SK-N-MC (cell line): ENCODE results near the gene ALDH8A1.

Experiments
- DNase-seq: peaks from one replicate; pipeline ENCODE4 v3.0.0-alpha.2; 2011; ENCODE audit warnings: low read depth, low spot score
- H3K27ac ChIP-seq: fragments of 200-600 bp; sonication (generic); 2 replicates; pipeline ENCODE4 v1.5.1; 2016; ENCODE audit warnings: mixed run types
- H3K36me3 ChIP-seq: fragments of 200-600 bp; sonication (generic); 2 replicates; pipeline ENCODE4 v1.6.1; 2017; ENCODE audit warnings: antibody characterized with exemption, low read length, mixed read lengths; ENCODE audit not compliant: insufficient read depth
- H3K4me3 ChIP-seq: fragments of 200-600 bp; sonication (generic); 2 replicates; pipeline ENCODE4 v1.5.1; 2016
- H3K9ac ChIP-seq: fragments of 200-600 bp; sonication (generic); 2 replicates; pipeline ENCODE4 v1.8.0; 2017; ENCODE audit warnings: mixed run types, mixed read lengths; ENCODE audit not compliant: insufficient read length
- H3K9me3 ChIP-seq: fragments of 200-600 bp; sonication (generic); 2 replicates; pipeline ENCODE4 v1.6.1; 2017; ENCODE audit warnings: low read depth, mild to moderate bottlenecking, antibody characterized with exemption, low read length, moderate library complexity, mixed read lengths
- EZH2 ChIP-seq: fragments of 200-600 bp; sonication (generic); IDR thresholded peaks from one replicate; pipeline ENCODE4 v1.6.1; 2017; ENCODE audit warnings: antibody characterized with exemption
- FOXP2 ChIP-seq: optimal IDR thresholded peaks from 2 replicates; pipeline ENCODE3; 2011; ENCODE audit warnings: mild to moderate bottlenecking, moderate library complexity; ENCODE audit not compliant: insufficient read depth; ENCODE audit errors: extremely low read length, control extremely low read depth
- POLR2AphosphoS5 ChIP-seq: IDR thresholded peaks from 2 replicates; pipeline ENCODE4 v1.6.1; 2012; ENCODE audit warnings: mild to moderate bottlenecking, low read depth, low read length, borderline replicate concordance

The ALDH8A1 gene, protein sequence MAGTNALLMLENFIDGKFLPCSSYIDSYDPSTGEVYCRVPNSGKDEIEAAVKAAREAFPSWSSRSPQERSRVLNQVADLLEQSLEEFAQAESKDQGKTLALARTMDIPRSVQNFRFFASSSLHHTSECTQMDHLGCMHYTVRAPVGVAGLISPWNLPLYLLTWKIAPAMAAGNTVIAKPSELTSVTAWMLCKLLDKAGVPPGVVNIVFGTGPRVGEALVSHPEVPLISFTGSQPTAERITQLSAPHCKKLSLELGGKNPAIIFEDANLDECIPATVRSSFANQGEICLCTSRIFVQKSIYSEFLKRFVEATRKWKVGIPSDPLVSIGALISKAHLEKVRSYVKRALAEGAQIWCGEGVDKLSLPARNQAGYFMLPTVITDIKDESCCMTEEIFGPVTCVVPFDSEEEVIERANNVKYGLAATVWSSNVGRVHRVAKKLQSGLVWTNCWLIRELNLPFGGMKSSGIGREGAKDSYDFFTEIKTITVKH

DNA sequence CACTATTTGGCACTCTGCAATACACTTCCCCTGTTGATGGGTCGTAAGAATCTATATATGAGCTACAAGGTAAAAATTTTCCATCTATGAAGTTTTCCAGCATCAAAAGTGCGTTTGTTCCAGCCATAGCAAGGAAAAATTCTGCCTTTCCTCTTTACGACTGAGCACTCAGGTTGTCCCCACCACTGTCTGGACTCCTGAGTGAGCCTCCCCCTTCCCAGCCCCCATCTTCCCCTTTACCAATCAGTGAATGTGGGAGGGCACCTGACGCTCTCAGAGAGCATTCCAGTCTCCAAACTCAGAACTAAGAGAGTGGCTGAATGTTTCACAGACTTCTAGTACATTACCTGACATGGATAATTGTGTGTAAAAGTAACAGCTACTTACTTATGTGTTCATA, at the start of gene ALDH8A1:
ALDH8A1 (minus strand) TSS at position 175 of the 400 bp plus-strand sequence; CDS start at position 127, 48 bp downstream.
- no peak within 1 kb of the TSS for H3K9ac ChIP-seq
- TF ChIP-seq POLR2AphosphoS5 (no peak), EZH2 (no peak), FOXP2 (no peak)
- no peak within 1 kb of the TSS for H3K4me3 ChIP-seq
- H3K27ac ChIP-seq: no peak within 1 kb of the TSS
- no peaks in the 10 kb centered on the region for H3K9me3 ChIP-seq
- no peak for DNase-seq
- H3K36me3 ChIP-seq: no peaks in the 10 kb centered on the region

- no peak overlapping the region for H3K4me3 ChIP-seq
- TF ChIP-seq POLR2AphosphoS5 (no peak), EZH2 (no peak), FOXP2 (no peak)
- DNase-seq: no peak
- no peak overlapping the region for H3K27ac ChIP-seq
- no peaks in the 10 kb centered on the region for H3K9me3 ChIP-seq
- H3K36me3 ChIP-seq: peaks cover 45% of the 10 kb centered on the region
- no peak overlapping the region for H3K9ac ChIP-seq
These were observed 49.2 kb upstream of the ALDH8A1 start for GRCh38 chr6:134999107-134999506.

GRCh38 chr6:134997133-134997995, 47.5 kb upstream of the ALDH8A1 start:
- Histone ChIP-seq H3K27ac (no peak overlapping the region), H3K4me3 (no peak overlapping the region), H3K9me3 (no peaks in the 10 kb centered on the region), H3K9ac (no peak overlapping the region), H3K36me3 (peaks cover 59% of the 10 kb centered on the region)
- DNase-seq: no peak
- TF ChIP-seq POLR2AphosphoS5: no peak
- TF ChIP-seq EZH2: no peak
- TF ChIP-seq FOXP2: no peak

- no peak for DNase-seq
- peaks cover 55% of the 10 kb centered on the region for H3K36me3 ChIP-seq
- H3K9ac ChIP-seq: no peak overlapping the region
- no peak for TF ChIP-seq POLR2AphosphoS5
- no peak for TF ChIP-seq EZH2
- no peak for TF ChIP-seq FOXP2
- H3K27ac ChIP-seq: no peak overlapping the region
- no peaks in the 10 kb centered on the region for H3K9me3 ChIP-seq
- H3K4me3 ChIP-seq: no peak overlapping the region
These were observed 45.6 kb upstream of the ALDH8A1 start for GRCh38 chr6:134995536-134995935.

DNA sequence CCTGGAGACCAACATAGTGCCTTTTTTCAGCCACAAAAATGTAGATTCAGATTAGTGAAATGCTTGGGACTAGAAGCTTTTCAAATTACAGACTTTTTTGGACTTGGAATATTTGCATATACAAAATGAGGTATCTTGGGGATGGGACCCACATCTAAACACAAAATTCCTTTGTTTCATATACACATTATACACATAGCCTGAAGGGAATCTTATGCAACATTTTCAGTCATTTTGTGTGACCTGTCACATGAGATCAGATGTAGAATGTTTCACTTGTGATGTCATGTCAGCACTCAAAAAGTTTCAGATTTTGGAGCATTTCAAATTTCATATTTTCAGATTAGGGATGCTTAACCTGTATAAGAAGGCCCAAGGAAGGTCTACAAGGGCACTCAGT, 44.5 kb upstream of the ALDH8A1 start:
- Histone ChIP-seq H3K4me3 (no peak overlapping the region), H3K9me3 (no peaks in the 10 kb centered on the region), H3K9ac (no peak overlapping the region), H3K27ac (no peak overlapping the region), H3K36me3 (peaks cover 55% of the 10 kb centered on the region)
- TF ChIP-seq FOXP2 (no peak), EZH2 (no peak), POLR2AphosphoS5 (no peak)
- no peak for DNase-seq

GRCh38 chr6:134992155-134992554, 42.3 kb upstream of the ALDH8A1 start:
- no peak for TF ChIP-seq FOXP2
- no peaks in the 10 kb centered on the region for H3K9me3 ChIP-seq
- H3K27ac ChIP-seq: no peak overlapping the region
- H3K9ac ChIP-seq: no peak overlapping the region
- no peak for DNase-seq
- peaks cover 49% of the 10 kb centered on the region for H3K36me3 ChIP-seq
- no peak overlapping the region for H3K4me3 ChIP-seq

DNA sequence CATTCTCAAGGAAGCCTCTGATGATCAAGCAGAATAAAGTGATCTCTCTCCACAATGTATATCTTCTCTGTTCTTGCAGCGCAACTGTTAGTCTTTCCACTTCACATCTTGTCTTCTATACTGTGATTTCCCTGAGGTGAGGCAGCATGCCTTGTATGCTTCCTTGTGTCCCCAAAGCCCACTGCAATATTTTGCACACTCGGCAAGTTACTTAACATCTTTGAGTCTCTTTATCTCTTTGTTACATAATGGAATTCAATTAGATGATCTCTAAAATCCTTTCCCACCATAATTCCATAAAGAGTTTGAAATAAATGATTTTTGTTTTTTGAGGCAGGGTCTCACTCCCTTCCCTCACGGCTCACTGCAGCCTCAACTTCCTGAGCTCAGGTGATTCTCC, 40.4 kb upstream of the ALDH8A1 start:
- Histone ChIP-seq H3K9ac (no peak overlapping the region), H3K27ac (no peak overlapping the region), H3K9me3 (no peaks in the 10 kb centered on the region), H3K4me3 (no peak overlapping the region), H3K36me3 (peaks cover 41% of the 10 kb centered on the region)
- TF ChIP-seq EZH2 (no peak), POLR2AphosphoS5 (no peak), FOXP2 (no peak)
- DNase-seq: no peak

DNA sequence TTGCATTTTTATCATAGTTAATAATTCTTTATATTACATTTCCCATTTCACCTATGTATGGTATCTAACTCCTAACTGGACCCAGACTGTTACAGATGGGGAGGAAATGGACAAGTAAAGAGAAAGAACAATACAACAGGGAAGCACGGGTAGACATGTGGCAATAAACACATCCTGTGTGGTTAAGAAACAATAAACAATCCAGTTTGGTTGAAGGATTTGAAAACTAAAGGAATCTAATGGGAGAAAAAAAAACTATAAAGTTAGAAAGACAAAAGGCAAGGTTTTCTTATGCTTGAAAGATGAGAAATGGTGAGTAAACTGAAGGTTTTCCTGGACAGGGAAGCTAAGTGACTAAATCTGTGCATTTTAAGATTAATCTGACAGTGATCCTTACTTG, 34.9 kb upstream of the ALDH8A1 start:
- Histone ChIP-seq H3K36me3 (peaks cover 44% of the 10 kb centered on the region), H3K9ac (no peak overlapping the region), H3K27ac (no peak overlapping the region), H3K9me3 (no peaks in the 10 kb centered on the region), H3K4me3 (no peak overlapping the region)
- DNase-seq: no peak
- TF ChIP-seq FOXP2 (no peak), POLR2AphosphoS5 (no peak), EZH2 (no peak)
